ENCODE measurements around the gene PCDHB1. TPM values are rescaled to one million over a fixed set of nuclear protein-coding genes. Genes with fewer than 3 reads are reported as not detected.

The PCDHB1 gene
- total RNA-seq, 4 donors from 2014 or later: 0.21 TPM; not detected in 3

GRCh38 chr5:141003031-141003430 is 48.1 kb upstream of the PCDHB1 start:
- Histone ChIP-seq H3K27ac (no peak overlapping the region), H3K9me3 (no peaks in the 10 kb centered on the region), H3K4me1 (peaks cover 0 to 14% (median 2%) of the 10 kb centered on the region in 4 donors), H3K36me3 (no peaks in the 10 kb centered on the region), H3K4me3 (no peak overlapping the region), H3K27me3 (no peaks in the 10 kb centered on the region)
- TF ChIP-seq POLR2A (IDR thresholded peaks at IDR 0.05) (no peak), CTCF (IDR thresholded peaks at IDR 0.05) (no peak), EP300 (IDR thresholded peaks at IDR 0.05) (no peak)
- WGBS, 2 donors: 93% methylated on average over 3 of the region's 3 CpGs
- no peak for DNase-seq (ENCODE audit: low spot score in 2 of 2)

GRCh38 chr5:141003791-141004611 is 47.2 kb upstream of the PCDHB1 start:
- Histone ChIP-seq H3K27me3 (no peaks in the 10 kb centered on the region), H3K36me3 (no peaks in the 10 kb centered on the region), H3K4me3 (no peak overlapping the region), H3K4me1 (peaks cover 0 to 14% (median 2%) of the 10 kb centered on the region in 4 donors), H3K9me3 (no peaks in the 10 kb centered on the region), H3K27ac (no peak overlapping the region)
- no peak for DNase-seq (ENCODE audit: low spot score in 2 of 2)
- TF ChIP-seq CTCF (IDR thresholded peaks at IDR 0.05): no peak
- no peak for TF ChIP-seq EP300 (IDR thresholded peaks at IDR 0.05)
- TF ChIP-seq POLR2A (IDR thresholded peaks at IDR 0.05): no peak
- 47 to 59% methylated on average over 4 of the region's 4 CpGs for WGBS, 2 donors

- Histone ChIP-seq H3K4me3 (no peak overlapping the region), H3K27ac (no peak overlapping the region), H3K9me3 (no peaks in the 10 kb centered on the region), H3K4me1 (no peaks in the 10 kb centered on the region), H3K27me3 (no peaks in the 10 kb centered on the region), H3K36me3 (peaks cover 0 to 11% (median 0%) of the 10 kb centered on the region in 3 donors)
- no peak for TF ChIP-seq CTCF (IDR thresholded peaks at IDR 0.05)
- no peak for DNase-seq (ENCODE audit: low spot score in 2 of 2)
Measured at GRCh38 chr5:141007791-141008190, 43.4 kb upstream of the PCDHB1 start.

GRCh38 chr5:141010047-141010793 is 41.0 kb upstream of the PCDHB1 start:
- no peaks in the 10 kb centered on the region for H3K4me1 ChIP-seq

More at GRCh38 chr5:141010047-141010793, 41.0 kb upstream of the PCDHB1 start:
- WGBS, 2 donors: 62% methylated on average over 12 of the region's 12 CpGs
- no peaks in the 10 kb centered on the region for H3K27me3 ChIP-seq
- H3K27ac ChIP-seq: no peak overlapping the region
- TF ChIP-seq EP300 (IDR thresholded peaks at IDR 0.05) (no peak), POLR2A (IDR thresholded peaks at IDR 0.05) (no peak), CTCF (IDR thresholded peaks at IDR 0.05) (no peak)
- DNase-seq (ENCODE audit: low spot score in 2 of 2): no peak
- H3K36me3 ChIP-seq: peaks cover 0 to 11% (median 0%) of the 10 kb centered on the region in 3 donors
- no peak overlapping the region for H3K4me3 ChIP-seq
- H3K9me3 ChIP-seq: no peaks in the 10 kb centered on the region
